KOPT-K1 (cell line): Measurements from ENCODE around the gene TFR2.

ENCODE experiments used
- H3K27ac ChIP-seq: fragments of 200-600 bp; sonication (generic); 2 replicates; pipeline ENCODE4 v1.5.1; 2016; ENCODE audit warnings: antibody characterized with exemption, mild to moderate bottlenecking, low read depth, low read length; ENCODE audit not compliant: poor library complexity, severe bottlenecking
- H3K36me3 ChIP-seq: fragments of 200-600 bp; sonication (generic); 2 replicates; pipeline ENCODE4 v1.5.1; 2017; ENCODE audit warnings: antibody characterized with exemption, mild to moderate bottlenecking, low read length, moderate library complexity; ENCODE audit not compliant: insufficient read depth
- H3K9me3 ChIP-seq: fragments of 200-600 bp; sonication (generic); 2 replicates; pipeline ENCODE4 v1.5.1; 2017; ENCODE audit warnings: antibody characterized with exemption, low read length, mild to moderate bottlenecking; ENCODE audit not compliant: insufficient read depth, poor library complexity, severe bottlenecking

The TFR2 gene

GRCh38 chr7:100599911-100600729 is 41.2 kb downstream of the TFR2 start:
- Histone ChIP-seq H3K9me3 (no peaks in the 10 kb centered on the region), H3K27ac (no peak overlapping the region), H3K36me3 (no peaks in the 10 kb centered on the region)

GRCh38 chr7:100598425-100598824 is 42.9 kb downstream of the TFR2 start:
- H3K27ac ChIP-seq: no peak overlapping the region
- no peaks in the 10 kb centered on the region for H3K9me3 ChIP-seq
- H3K36me3 ChIP-seq: no peaks in the 10 kb centered on the region

DNA sequence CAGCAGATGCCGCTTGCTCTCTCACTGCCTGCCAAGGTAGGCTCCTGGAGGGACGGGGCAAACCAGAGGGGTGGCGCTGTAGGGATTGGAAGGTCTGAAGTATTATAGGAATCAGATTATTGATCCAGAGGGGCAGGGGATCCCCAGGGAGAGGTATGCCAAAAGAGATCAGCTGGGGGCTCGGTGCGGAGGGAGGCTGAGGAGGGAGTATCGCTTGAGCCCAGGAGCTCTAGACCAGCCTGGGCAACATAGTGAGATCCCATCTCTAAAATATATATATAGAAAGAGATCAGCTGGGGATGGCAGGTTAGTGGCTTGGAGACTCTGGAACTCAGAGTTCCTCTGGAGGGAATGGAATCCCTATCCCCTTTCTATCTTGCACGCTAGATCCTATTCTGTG is 46.2 kb downstream of the TFR2 start:
- Histone ChIP-seq H3K36me3 (no peaks in the 10 kb centered on the region), H3K9me3 (no peaks in the 10 kb centered on the region), H3K27ac (no peak overlapping the region)

- H3K9me3 ChIP-seq: no peaks in the 10 kb centered on the region
Observed at GRCh38 chr7:100591596-100591995, 49.8 kb downstream of the TFR2 start.

DNA sequence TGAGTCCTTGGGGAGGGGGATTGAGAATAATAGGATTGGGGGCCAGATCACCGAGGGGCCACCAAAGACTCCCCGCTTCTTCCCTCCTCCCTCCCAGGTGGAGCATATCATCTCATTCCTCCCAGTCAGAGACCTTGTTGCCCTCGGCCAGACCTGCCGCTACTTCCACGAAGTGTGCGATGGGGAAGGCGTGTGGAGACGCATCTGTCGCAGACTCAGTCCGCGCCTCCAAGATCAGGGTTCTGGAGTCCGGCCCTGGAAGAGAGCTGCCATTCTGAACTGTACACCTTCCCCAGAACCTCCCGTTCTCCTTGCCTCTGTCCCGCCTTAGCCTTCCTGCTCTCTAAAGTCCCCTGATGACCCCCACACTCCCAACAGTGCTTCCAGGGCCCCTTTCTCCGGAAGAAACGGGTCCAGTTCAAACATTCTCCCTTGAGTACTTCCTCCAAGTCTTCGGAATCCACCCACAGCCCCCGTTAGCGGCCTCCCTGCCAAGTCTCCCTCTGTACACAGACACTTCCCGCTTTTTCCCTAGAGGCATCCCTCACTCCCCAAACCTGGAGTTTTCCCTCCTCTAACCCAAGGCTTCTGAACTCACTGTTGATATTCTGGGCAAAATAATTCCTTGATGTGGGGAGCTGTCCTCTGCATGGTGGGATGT is 51.1 kb downstream of the TFR2 start:
- no peaks in the 10 kb centered on the region for H3K36me3 ChIP-seq
- H3K27ac ChIP-seq: no peak overlapping the region
- no peaks in the 10 kb centered on the region for H3K9me3 ChIP-seq

More at GRCh38 chr7:100591596-100591995, 49.8 kb downstream of the TFR2 start:
- no peaks in the 10 kb centered on the region for H3K36me3 ChIP-seq
- no peak overlapping the region for H3K27ac ChIP-seq

- no peaks in the 10 kb centered on the region for H3K36me3 ChIP-seq
Observed at GRCh38 chr7:100589341-100589947, 51.9 kb downstream of the TFR2 start.

GRCh38 chr7:100588438-100588837 is 52.9 kb downstream of the TFR2 start:
- no peak overlapping the region for H3K27ac ChIP-seq
- H3K9me3 ChIP-seq: no peaks in the 10 kb centered on the region
- no peaks in the 10 kb centered on the region for H3K36me3 ChIP-seq

More at GRCh38 chr7:100589341-100589947, 51.9 kb downstream of the TFR2 start:
- no peaks in the 10 kb centered on the region for H3K9me3 ChIP-seq
- H3K27ac ChIP-seq: no peak overlapping the region

DNA sequence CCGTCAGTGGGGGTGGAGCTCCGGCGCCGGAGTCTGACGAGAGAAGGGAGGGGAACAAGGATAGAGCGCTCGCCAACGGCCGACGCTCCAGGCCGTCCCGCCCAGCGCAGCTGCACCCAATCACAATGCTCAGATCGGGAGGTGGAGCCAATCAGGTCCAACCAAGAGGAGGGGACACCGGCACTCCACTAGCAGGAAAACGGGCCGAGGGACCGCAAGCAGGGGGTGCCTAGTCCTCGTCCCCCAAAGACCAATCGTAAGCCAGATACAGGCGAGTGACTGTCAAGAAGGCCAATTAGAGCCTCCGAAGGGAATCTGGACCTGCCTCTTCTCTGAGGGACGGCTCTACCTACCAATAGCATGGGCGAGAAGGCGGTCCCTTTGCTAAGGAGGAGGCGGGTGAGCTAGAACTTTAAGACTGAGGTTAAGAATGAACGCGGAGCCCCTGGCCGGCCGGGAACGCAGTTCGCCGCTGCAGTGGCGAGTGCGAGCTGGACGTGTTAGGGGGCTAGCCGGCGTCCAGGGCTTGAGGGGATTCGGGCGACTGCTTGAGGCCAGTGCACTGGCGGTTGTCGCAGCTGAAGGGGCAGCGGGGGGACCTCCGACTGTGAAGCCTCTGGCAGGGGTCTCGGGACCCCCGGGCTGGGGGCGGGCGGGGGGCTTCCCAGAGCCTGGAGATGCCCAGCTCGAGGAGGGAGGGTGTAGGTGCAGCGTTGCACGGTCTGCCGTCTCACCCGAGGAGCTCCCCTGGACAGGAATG is 54.9 kb downstream of the TFR2 start, which contains the start of gene FBXO24:
Gene FBXO24 (plus strand): TSS at position 63 of the 760 bp plus-strand sequence. CDS start 298 bp downstream, at position 361.
- peaks cover 16% of the 10 kb centered on the region for H3K36me3 ChIP-seq
- H3K9me3 ChIP-seq: no peaks in the 10 kb centered on the region
- peak within 1 kb of the TSS; percentile 95 for H3K27ac ChIP-seq

GRCh38 chr7:100585511-100586265 is 55.7 kb downstream of the TFR2 start, which contains the start of gene LRCH4:
LRCH4 (minus strand) TSS chr7:100586129; CDS start chr7:100586100, 29 bp downstream.
- Histone ChIP-seq H3K9me3 (no peaks in the 10 kb centered on the region), H3K36me3 (peaks cover 23% of the 10 kb centered on the region), H3K27ac (peak within 1 kb of the TSS; percentile 95)

- H3K27ac ChIP-seq: peak overlapping the region; percentile 95
- H3K9me3 ChIP-seq: no peaks in the 10 kb centered on the region
- H3K36me3 ChIP-seq: peaks cover 31% of the 10 kb centered on the region
Observed at GRCh38 chr7:100584683-100585510, 56.5 kb downstream of the TFR2 start.

DNA sequence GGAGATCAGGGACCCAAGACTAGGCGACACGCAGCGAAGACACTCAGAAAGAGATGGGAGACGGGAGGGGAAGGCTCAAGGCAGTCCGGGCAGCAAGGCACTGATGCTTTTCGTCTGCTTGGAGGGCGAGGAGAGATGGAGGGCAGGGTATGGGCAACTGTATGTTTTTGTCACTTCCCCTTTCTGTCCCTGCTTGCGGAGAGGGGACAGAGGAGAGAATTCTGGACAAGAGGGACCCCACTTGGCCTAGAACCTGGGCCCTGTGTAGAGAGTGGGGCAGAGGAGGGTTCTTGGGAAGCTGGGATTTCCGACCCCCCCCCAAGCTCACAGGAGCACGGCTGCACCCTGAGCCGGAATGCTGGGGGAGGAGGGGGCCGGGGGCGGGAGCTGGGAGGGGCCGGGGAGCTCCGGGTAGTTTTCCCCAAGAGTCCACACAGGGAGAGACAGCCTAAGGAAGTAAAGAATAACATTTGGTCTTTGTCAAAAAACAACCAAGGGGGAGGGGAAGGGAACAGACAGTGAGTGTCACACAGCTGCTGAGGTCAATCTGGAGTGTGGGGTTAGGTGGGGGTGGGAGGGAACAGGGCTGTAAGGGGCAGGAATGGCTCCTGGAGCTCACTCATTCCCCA is 57.2 kb downstream of the TFR2 start:
- Histone ChIP-seq H3K27ac (peak overlapping the region; percentile 95), H3K36me3 (peaks cover 38% of the 10 kb centered on the region), H3K9me3 (no peaks in the 10 kb centered on the region)

- H3K27ac ChIP-seq: peak overlapping the region; percentile 95
Observed at GRCh38 chr7:100583132-100584053, 58.0 kb downstream of the TFR2 start.

More at GRCh38 chr7:100583132-100584053, 58.0 kb downstream of the TFR2 start:
- H3K36me3 ChIP-seq: peaks cover 46% of the 10 kb centered on the region
- no peaks in the 10 kb centered on the region for H3K9me3 ChIP-seq
